ENCODE measurements around the gene COX4I2. TPM values are rescaled to one million over a fixed set of nuclear protein-coding genes. Genes with fewer than 3 reads are reported as not detected.

COX4I2 gene
- total and polyA plus RNA-seq, 2 of the 8 experiments (the other 6 are each of a cell fraction or from before 2014, with no cell fraction given) = 0.26 TPM; not detected in 1

DNA sequence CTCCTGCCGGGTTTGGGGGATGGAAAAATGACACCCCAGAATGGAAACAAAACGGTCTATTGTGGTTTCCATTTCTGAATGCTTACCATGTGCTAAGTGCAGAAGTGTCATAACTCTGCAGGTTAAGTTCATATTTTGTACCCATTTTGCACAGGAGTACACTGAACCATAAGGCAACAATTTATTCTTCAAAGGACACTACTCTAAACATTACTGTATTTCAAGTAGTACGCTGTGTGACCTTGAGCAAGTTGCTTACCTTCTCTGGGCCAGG, 42.4 kb upstream of the COX4I2 start:
- Histone ChIP-seq H3K23ac (ENCODE audit: insufficient read length) (no peak overlapping the region), H2BK12ac (ENCODE audit: low read depth, low read length) (peak overlapping the region; percentile 100; the same call in 1 of the 2 replicates), H3K79me1 (ENCODE audit: low read depth, low read length) (no peaks in the 10 kb centered on the region), H4K20me1 (replicated peaks in 1 of 2; ENCODE audit: control insufficient read depth in 1 of 2, insufficient read depth in 2 of 2, low read length in 2 of 2) (no peaks in the 10 kb centered on the region), H2BK20ac (ENCODE audit: low read length) (peak overlapping the region; percentile 62), H3K56ac (replicated peaks; ENCODE audit: insufficient read length, low read depth, low read length) (peak overlapping the region; percentile 43), H3K23me2 (ENCODE audit: low read depth, low read length) (no peaks in the 10 kb centered on the region), H4K5ac (ENCODE audit: insufficient read length, low read depth, low read length) (peak overlapping the region; percentile 13), H3K9ac (replicated peaks in 1 of 4; ENCODE audit: extremely low read depth in 1 of 4, low read depth in 3 of 4, low read length in 3 of 4) (no peak overlapping the region), H3K27ac (ENCODE audit: low read depth, low read length) (no peak overlapping the region; the same call in 1 of the 2 replicates), H3K9me3 (ENCODE audit: insufficient read depth in 2 of 2, low read depth in 1 of 2, low read length in 1 of 2) (no peaks in the 10 kb centered on the region), H3K4me2 (ENCODE audit: insufficient read depth in 1 of 2, low read depth in 2 of 2, low read length in 2 of 2) (peak overlapping the region; percentile 20 to 32), H3K18ac (ENCODE audit: extremely low read depth, low read length) (peak overlapping the region; percentile 52), H2BK5ac (ENCODE audit: low read depth, low read length) (peak overlapping the region; percentile 100; the same call in 1 of the 2 replicates), H3K27me3 (replicated peaks in 1 of 4; ENCODE audit: control insufficient read depth in 3 of 4, extremely low read depth in 1 of 4, insufficient read depth in 3 of 4, low read length in 3 of 4) (no peaks in the 10 kb centered on the region), H2BK15ac (ENCODE audit: low read length) (no peak overlapping the region), H3K4ac (replicated peaks; ENCODE audit: insufficient read length, low read depth, low read length) (peak overlapping the region; percentile 35), H4K8ac (ENCODE audit: extremely low read depth, insufficient read depth, low read length) (no peak overlapping the region), H2AK5ac (ENCODE audit: low read depth, low read length) (0 out of 2 replicates have a peak overlapping the region, but pooled peaks have one; percentile 18), H3K36me3 (ENCODE audit: control insufficient read depth in 2 of 4, insufficient read depth in 4 of 4, low read length in 3 of 4) (no peaks in the 10 kb centered on the region), H2AFZ (ENCODE audit: low read length) (no peak overlapping the region), H4K91ac (replicated peaks; ENCODE audit: insufficient read length, low read length) (peak overlapping the region; percentile 70), H3K4me1 (replicated peaks in 1 of 4; ENCODE audit: control insufficient read depth in 3 of 4, insufficient read depth in 4 of 4, low read length in 3 of 4) (peaks cover 23 to 33% (median 25%) of the 10 kb centered on the region in 4 experiments), H2BK120ac (replicated peaks; ENCODE audit: low read depth, low read length) (peak overlapping the region; percentile 65), H3K79me2 (ENCODE audit: control insufficient read depth in 1 of 2, insufficient read depth in 2 of 2, low read length in 2 of 2) (no peaks in the 10 kb centered on the region), H3K14ac (ENCODE audit: insufficient read length) (no peak overlapping the region), H3K4me3 (ENCODE audit: extremely low read depth in 1 of 4, insufficient read depth in 2 of 4, low read depth in 3 of 4, low read length in 4 of 4) (peak overlapping the region in 1 of 4 experiments; percentile 8; a peak in 1 of 8 replicates)
- CTCF ChIA-PET (ENCODE audit: partially characterized antibody) = interaction anchor here (0.7 to 32.8 kb wide), 6 partner anchors 10 to 92 kb away, joined by 3 to 1559 read pairs (median 3); partner anchors contain the start of gene ID1
- FAIRE-seq (no peak), DNase-seq (ENCODE audit: low read depth in 1 of 2, low spot score in 2 of 2) (no peak)
- WGBS, 2 experiments (ENCODE audit: extremely low coverage in 1 of 2, insufficient coverage in 1 of 2, insufficient read length in 1 of 2, insufficient replicate concordance in 2 of 2, low coverage in 1 of 2, low lambda C conversion rate in 2 of 2, missing lambda C conversion rate in 1 of 2) = 55% methylated on average over 3 of the region's 3 CpGs; no CpG with 5 or more reads in 1 of the 2 experiments
- POLR2A ChIA-PET (ENCODE audit: partially characterized antibody) = interaction anchor here (1.5 to 26.1 kb wide), 5 partner anchors 11 to 43 kb away, joined by 4 to 1033 read pairs (median 48); partner anchors contain the start of gene ID1
- TF ChIP-seq BCL11A (IDR thresholded peaks at IDR 0.05; ENCODE audit: low read depth in 2 of 2, low read length in 2 of 2) (no peak), ASH2L (IDR thresholded peaks at IDR 0.05; ENCODE audit: low read length) (peak; percentile 14), TEAD4 (IDR thresholded peaks at IDR 0.05; ENCODE audit: low read depth, low read length) (no peak), HDAC2 (IDR thresholded peaks at IDR 0.05; ENCODE audit: borderline replicate concordance in 1 of 2, low read depth in 2 of 2, low read length in 2 of 2) (peak in 1 of 2 experiments; percentile 99; a peak in 1 of 4 replicates), JUND (IDR thresholded peaks at IDR 0.05; ENCODE audit: low read length) (no peak), CHD2 (IDR thresholded peaks at IDR 0.05; ENCODE audit: low read length) (no peak), CBX5 (IDR thresholded peaks at IDR 0.05; ENCODE audit: low read depth, low read length) (no peak), RXRA (IDR thresholded peaks at IDR 0.05; ENCODE audit: insufficient read depth, low read depth, low read length) (no peak), CTBP2 (IDR thresholded peaks at IDR 0.05; ENCODE audit: borderline replicate concordance, insufficient read depth, insufficient read length, low read length) (no peak), ZNF274 (IDR thresholded peaks at IDR 0.05; ENCODE audit: borderline replicate concordance, extremely low read depth, low read length) (no peak), JUN (IDR thresholded peaks at IDR 0.05; ENCODE audit: low read depth, low read length) (no peak)
- TF ChIP-seq, protein P1, sequence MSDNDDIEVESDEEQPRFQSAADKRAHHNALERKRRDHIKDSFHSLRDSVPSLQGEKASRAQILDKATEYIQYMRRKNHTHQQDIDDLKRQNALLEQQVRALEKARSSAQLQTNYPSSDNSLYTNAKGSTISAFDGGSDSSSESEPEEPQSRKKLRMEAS (IDR thresholded peaks at IDR 0.05) = peak; percentile 27; the same call in 1 of the 2 replicates
- TF ChIP-seq, protein P2, sequence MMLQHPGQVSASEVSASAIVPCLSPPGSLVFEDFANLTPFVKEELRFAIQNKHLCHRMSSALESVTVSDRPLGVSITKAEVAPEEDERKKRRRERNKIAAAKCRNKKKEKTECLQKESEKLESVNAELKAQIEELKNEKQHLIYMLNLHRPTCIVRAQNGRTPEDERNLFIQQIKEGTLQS (IDR thresholded peaks at IDR 0.05; ENCODE audit: insufficient read depth, low read depth, low read length) = no peak

Measured in H1 (cell line).